Heart left ventricle (tissue), 16 donors: ENCODE results near the gene SPATA31D1. TPM values are rescaled to one million over a fixed set of nuclear protein-coding genes. Genes with fewer than 3 reads are reported as not detected.

Source experiments
- ATAC-seq, 4 donors: fragments of 200-7000 bp; cut with Tn5 transposase; one replicate each; pipeline ENCODE4 v1.9.1; 2020 to 2022; ENCODE audit warnings: moderate library complexity in 4 of 4, mild to moderate bottlenecking in 3 of 4, moderate number of reproducible peaks in 1 of 4
- DNase-seq, 5 donors: peaks; one replicate each; pipeline ENCODE4 v3.0.0-alpha.2; 2020
- H3K27ac ChIP-seq, 12 donors: fragments of 200-600 bp; sonication (generic) in 4 of 12; one replicate each; pipeline versions ENCODE4 v1.5.0 to v1.8.0; 2016 to 2022; ENCODE audit warnings: mild to moderate bottlenecking in 2 of 12
- H3K27me3 ChIP-seq, 9 donors: fragments of 200-600 bp; sonication (generic) in 2 of 9; one replicate each; pipeline versions ENCODE4 v1.5.1 to v1.8.0; 2016 to 2022; ENCODE audit warnings: mild to moderate bottlenecking in 3 of 9
- H3K36me3 ChIP-seq, 9 donors: fragments of 200-600 bp; sonication (generic) in 2 of 9; one replicate each; pipeline versions ENCODE4 v1.5.0 to v1.8.0; 2018 to 2022; ENCODE audit warnings: mild to moderate bottlenecking in 2 of 9
- H3K4me1 ChIP-seq, 12 donors: fragments of 200-600 bp; sonication (generic) in 4 of 12; one replicate each; pipeline versions ENCODE4 v1.5.0 to v1.8.0; 2016 to 2022; ENCODE audit warnings: mild to moderate bottlenecking in 3 of 12
- H3K4me3 ChIP-seq, 12 donors: fragments of 200-600 bp; sonication (generic) in 4 of 12; one replicate each; pipeline versions ENCODE4 v1.5.0 to v1.8.0; 2017 to 2022; ENCODE audit warnings: mild to moderate bottlenecking in 9 of 12, moderate library complexity in 4 of 12
- H3K9me3 ChIP-seq, 12 donors: fragments of 200-600 bp; sonication (generic) in 4 of 12; one replicate each; pipeline versions ENCODE4 v1.5.0 to v1.8.0; 2016 to 2022; ENCODE audit warnings: mild to moderate bottlenecking in 1 of 12
- CTCF ChIP-seq, 12 donors: fragments of 200-600 bp; sonication (generic) in 4 of 12; IDR thresholded peaks; one replicate each; pipeline versions ENCODE4 v1.5.0 to v1.8.0; 2018 to 2022; ENCODE audit warnings: antibody characterized with exemption in 12 of 12, mild to moderate bottlenecking in 5 of 12
- POLR2A ChIP-seq, 2 donors: fragments of 450-650 bp; IDR thresholded peaks; one replicate each; pipeline ENCODE4 v1.6.1; 2017; ENCODE audit warnings: antibody characterized with exemption in 2 of 2, mild to moderate bottlenecking in 2 of 2, moderate library complexity in 2 of 2
- WGBS, 4 donors: extraction: QIAGEN DNeasy Blood & Tissue Kit in 2 of 4; methylation state at CpG; one replicate each; pipeline versions ENCODE4 v1.1.5 to v1.1.7; 2013 to 2018; 5-methylcytosine and 5-hydroxymethylcytosine counted together
- intact Hi-C, 10 donors: fragments of 100-400 bp; cut with DNase I; formaldehyde crosslinking; loops; one replicate each; pipeline versions ENCODE4 v1.11.1 to v1.14.2; 2022
- polyA plus RNA-seq, 2 donors: library from polyadenylated mRNA; stranded (reverse); fragments of 200-250 nt; gene quantifications; one replicate each; pipeline ENCODE4 v1.2.3, GENCODE V29; 2013
- total RNA-seq, 9 donors: library from RNA; depleted of rRNA in 2 of 9; stranded (reverse); fragments of >200 nt in 2 of 9; fragmentation: NEBNext Ultra II Directional in 3 of 9; extraction: Animal tissue kit (Norgen Biotek cat#: 25700) in 3 of 9; gene quantifications; one replicate each; pipeline versions ENCODE4 v1.1.0 to v1.2.4, GENCODE V29; 2016 to 2023
- donor health status: ischemic (EF 13 %, LVEDD 7.1; RV severe dilation, severe dysfunction).
- donor health status: healthy with polysubstance abuse.
- donor health status: DM: no; HTN: yes; CAD: no.
- donor health status: DM: no; HTN: no; CAD: no.
- donor health status: ischemic (EF 25% LVEDD 6.9; RV normal size, moderate dysfunction).
- donor health status: ischemic (EF 25% LVEDD 5.7; RV mildly dilated, moderate dysfunction).
- donor health status: healthy.
- donor health status: DM: yes; HTN: yes; CAD: no.
- donor health status: ischemic (EF 35%, LVEDD 5.7; RV mildly dilated, moderate dysfunction).
- donor health status: nonischemic (EF 11% LVEDD 7.7; RV severe dilation, severe dysfunction).
- donor health status: DM: yes; HTN: yes; CAD: no.
- donor health status: PGD.
- donor health status: ischemic (EF 29% LVEDD 5.4; RV normal size, mild dysfunction).
- donor health status: nonischemic (EF 23%, LVEDD 6.1; RV moderate dilation, normal function).

The SPATA31D1 gene
- total and polyA plus RNA-seq, 11 donors, result 0.07 TPM; not detected in 10

DNA sequence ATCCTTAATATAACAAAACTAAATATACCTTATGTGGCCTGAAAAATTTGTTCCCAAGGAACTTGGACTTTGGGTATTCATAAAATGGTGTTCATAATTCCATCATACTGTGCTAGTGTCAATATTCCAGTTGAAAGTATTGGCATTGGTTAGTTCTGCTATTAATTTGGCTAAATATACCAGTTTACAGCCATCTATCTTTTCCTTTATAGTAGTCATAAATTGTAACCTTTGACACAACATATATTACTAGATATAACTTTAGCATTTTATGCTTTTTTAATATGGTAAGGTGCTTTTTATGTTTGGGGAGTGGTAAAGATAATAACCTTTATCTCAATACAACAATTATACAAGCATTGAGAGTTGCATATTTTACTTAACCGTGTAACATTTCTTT lies 23.7 kb downstream of the SPATA31D1 start:
- Histone ChIP-seq H3K27ac (no peak overlapping the region), H3K4me3 (no peak overlapping the region), H3K9me3 (peaks cover 0 to 29% (median 0%) of the 10 kb centered on the region in 12 donors), H3K4me1 (no peaks in the 10 kb centered on the region), H3K27me3 (no peaks in the 10 kb centered on the region), H3K36me3 (no peaks in the 10 kb centered on the region)
- 92 to 97% (median 94%) methylated on average over 1 of the region's 1 CpG for WGBS, 4 donors
- intact Hi-C loops, result no loop called here
- ATAC-seq (no peak), DNase-seq (no peak)
- TF ChIP-seq POLR2A (IDR thresholded peaks at IDR 0.05), result no peak
- no peak for TF ChIP-seq CTCF (IDR thresholded peaks at IDR 0.05)

DNA sequence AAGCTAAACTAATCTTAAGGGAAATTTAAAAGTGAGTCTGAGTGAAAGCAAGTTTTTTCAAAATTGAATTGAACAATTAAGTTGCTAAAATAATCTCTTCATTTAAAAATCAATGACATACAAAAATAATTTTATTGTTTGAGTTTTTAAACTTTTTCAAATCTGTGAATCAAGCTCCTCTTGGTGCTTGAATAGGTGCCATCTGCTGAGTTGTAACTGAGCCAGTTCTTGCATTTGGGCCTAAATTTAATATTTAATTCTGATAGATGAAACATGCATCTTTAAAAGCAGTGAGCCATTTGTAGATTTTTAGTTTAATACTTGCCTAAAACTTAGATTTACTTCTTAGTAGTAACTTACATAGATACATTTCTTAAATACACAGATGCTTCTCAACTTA lies 31.8 kb downstream of the SPATA31D1 start:
- H3K36me3 ChIP-seq, result no peaks in the 10 kb centered on the region
- TF ChIP-seq POLR2A (IDR thresholded peaks at IDR 0.05), result no peak
- no peak for TF ChIP-seq CTCF (IDR thresholded peaks at IDR 0.05)
- H3K27ac ChIP-seq, result no peak overlapping the region
- DNase-seq (no peak), ATAC-seq (no peak)
- no peak overlapping the region for H3K4me3 ChIP-seq
- peaks cover 0 to 5% (median 0%) of the 10 kb centered on the region in 12 donors for H3K4me1 ChIP-seq
- intact Hi-C loops, result no loop called here
- H3K27me3 ChIP-seq, result no peaks in the 10 kb centered on the region
- H3K9me3 ChIP-seq, result peaks cover 0 to 36% (median 0%) of the 10 kb centered on the region in 12 donors

DNA sequence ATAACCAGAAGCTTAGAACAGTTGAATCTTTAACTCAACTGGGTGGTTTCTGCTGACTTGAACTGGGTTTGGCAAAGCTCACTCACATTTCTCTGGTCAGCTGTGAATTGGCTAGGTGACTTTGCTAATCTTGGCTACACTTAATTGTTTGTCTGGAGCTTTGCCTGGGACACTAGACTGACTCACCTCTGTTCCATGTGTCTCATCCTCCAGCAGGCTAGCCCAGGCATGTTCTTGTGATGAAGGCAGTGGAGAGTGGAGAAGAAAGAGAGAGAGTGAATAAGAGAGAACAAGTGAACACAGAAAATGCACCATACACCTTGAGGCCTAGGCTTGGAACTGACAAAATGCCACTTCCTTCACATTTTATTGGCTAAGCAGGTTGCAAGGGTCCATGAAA lies 32.6 kb downstream of the SPATA31D1 start:
- DNase-seq, result peak in 2 of 5 donors; percentile 6 to 25
- Histone ChIP-seq H3K9me3 (peaks cover 0 to 29% (median 0%) of the 10 kb centered on the region in 12 donors), H3K4me3 (no peak overlapping the region), H3K27ac (no peak overlapping the region), H3K4me1 (peaks cover 0 to 5% (median 0%) of the 10 kb centered on the region in 12 donors), H3K36me3 (no peaks in the 10 kb centered on the region), H3K27me3 (no peaks in the 10 kb centered on the region)
- no peak for TF ChIP-seq CTCF (IDR thresholded peaks at IDR 0.05)
- TF ChIP-seq POLR2A (IDR thresholded peaks at IDR 0.05), result no peak
- ATAC-seq, result peak in 3 of 4 donors; percentile 57 to 85 (median 68)
- intact Hi-C loops, result no loop called here

DNA sequence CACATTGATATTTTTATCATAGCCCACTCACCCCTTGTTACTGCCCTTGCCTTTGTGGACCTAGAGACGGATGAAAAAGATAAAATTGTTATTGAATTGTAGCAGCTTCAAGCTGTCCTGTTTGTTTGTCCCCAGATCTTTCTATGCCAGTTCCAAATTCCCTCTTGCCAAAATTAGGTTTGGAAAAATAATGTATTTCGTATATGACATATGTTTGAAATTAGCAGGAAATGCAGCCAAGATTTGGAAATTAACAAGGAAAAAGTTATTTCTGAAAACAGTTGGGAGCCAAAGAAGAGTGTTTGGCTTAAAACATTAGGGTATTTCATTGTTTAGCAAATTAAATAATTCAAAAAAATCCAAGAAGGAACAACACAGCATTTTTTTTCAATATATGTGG lies 33.5 kb downstream of the SPATA31D1 start:
- H3K27ac ChIP-seq, result no peak overlapping the region
- ATAC-seq (no peak), DNase-seq (no peak)
- no peak for TF ChIP-seq CTCF (IDR thresholded peaks at IDR 0.05)
- TF ChIP-seq POLR2A (IDR thresholded peaks at IDR 0.05), result no peak
- peaks cover 0 to 23% (median 0%) of the 10 kb centered on the region in 12 donors for H3K9me3 ChIP-seq
- H3K27me3 ChIP-seq, result no peaks in the 10 kb centered on the region
- H3K36me3 ChIP-seq, result no peaks in the 10 kb centered on the region
- intact Hi-C loops, result no loop called here
- peaks cover 0 to 5% (median 0%) of the 10 kb centered on the region in 12 donors for H3K4me1 ChIP-seq
- 68 to 72% (median 69%) methylated on average over 2 of the region's 2 CpGs for WGBS, 4 donors
- no peak overlapping the region for H3K4me3 ChIP-seq
